ENCODE measurements around the gene POLQ.
A peak's percentile ranks its signal among the peaks of the same experiment; 100 is the strongest.
"Not testable (repeated sequence)": the region's sequence is repeated elsewhere in the genome, so short reads cannot be mapped to it uniquely, and the experiment has no call there.

The POLQ gene

GRCh38 chr3:121431726-121432517 lies 113.9 kb downstream of the POLQ start:
- FAIRE-seq (peak; percentile 97), DNase-seq (ENCODE audit: insufficient read length, low spot score) (peak; percentile 48)

GRCh38 chr3:121430664-121431215 lies 115.0 kb downstream of the POLQ start:
- FAIRE-seq (no peak), DNase-seq (ENCODE audit: insufficient read length, low spot score) (no peak)

- DNase-seq (ENCODE audit: insufficient read length, low spot score): no peak
- no peak for FAIRE-seq
These were observed 121.2 kb downstream of the POLQ start for GRCh38 chr3:121424549-121424948.

GRCh38 chr3:121418182-121418581 lies 127.6 kb downstream of the POLQ start:
- DNase-seq (ENCODE audit: insufficient read length, low spot score) (no peak), FAIRE-seq (no peak)

GRCh38 chr3:121414924-121415323 lies 130.9 kb downstream of the POLQ start:
- DNase-seq (ENCODE audit: insufficient read length, low spot score) (no peak), FAIRE-seq (no peak)

- no peak for FAIRE-seq
These were observed 134.3 kb downstream of the POLQ start for GRCh38 chr3:121411523-121411922.

GRCh38 chr3:121405631-121406030 lies 140.2 kb downstream of the POLQ start:
- FAIRE-seq (no peak), DNase-seq (ENCODE audit: insufficient read length, low spot score) (no peak)

More at GRCh38 chr3:121411523-121411922, 134.3 kb downstream of the POLQ start:
- no peak for DNase-seq (ENCODE audit: insufficient read length, low spot score)

GRCh38 chr3:121399820-121400219 lies 146.0 kb downstream of the POLQ start:
- FAIRE-seq (no peak), DNase-seq (ENCODE audit: insufficient read length, low spot score) (no peak)

GRCh38 chr3:121398051-121398450 lies 147.7 kb downstream of the POLQ start:
- FAIRE-seq; DNase-seq (ENCODE audit: insufficient read length, low spot score): not testable (repeated sequence)

- not testable (repeated sequence) for FAIRE-seq; DNase-seq (ENCODE audit: insufficient read length, low spot score)
These were observed 149.8 kb downstream of the POLQ start for GRCh38 chr3:121395967-121396366.

- not testable (repeated sequence) for DNase-seq (ENCODE audit: insufficient read length, low spot score)
These were observed 157.5 kb downstream of the POLQ start for GRCh38 chr3:121388308-121388707.

More at GRCh38 chr3:121388308-121388707, 157.5 kb downstream of the POLQ start:
- not testable (repeated sequence) for FAIRE-seq
